Choroid plexus epithelial cell (primary cell): Measurements from ENCODE around the gene CIRBP.

Experiments used
- DNase-seq: peaks from one replicate; pipeline ENCODE4 v3.0.0-alpha.2; 2010; ENCODE audit warnings: low read depth
- H3K4me3 ChIP-seq: 2 replicates; pipeline ENCODE4 v1.5.1; 2011; ENCODE audit warnings: low read depth, mild to moderate bottlenecking, control low read depth, low read length, moderate library complexity
- TF ChIP-seq, protein P1 (sequence below): conservative IDR thresholded peaks from 2 replicates; pipeline ENCODE4 v1.5.1; 2011; ENCODE audit warnings: low read depth, mild to moderate bottlenecking, control low read depth, inconsistent platforms, low read length, moderate library complexity

CIRBP gene

DNA sequence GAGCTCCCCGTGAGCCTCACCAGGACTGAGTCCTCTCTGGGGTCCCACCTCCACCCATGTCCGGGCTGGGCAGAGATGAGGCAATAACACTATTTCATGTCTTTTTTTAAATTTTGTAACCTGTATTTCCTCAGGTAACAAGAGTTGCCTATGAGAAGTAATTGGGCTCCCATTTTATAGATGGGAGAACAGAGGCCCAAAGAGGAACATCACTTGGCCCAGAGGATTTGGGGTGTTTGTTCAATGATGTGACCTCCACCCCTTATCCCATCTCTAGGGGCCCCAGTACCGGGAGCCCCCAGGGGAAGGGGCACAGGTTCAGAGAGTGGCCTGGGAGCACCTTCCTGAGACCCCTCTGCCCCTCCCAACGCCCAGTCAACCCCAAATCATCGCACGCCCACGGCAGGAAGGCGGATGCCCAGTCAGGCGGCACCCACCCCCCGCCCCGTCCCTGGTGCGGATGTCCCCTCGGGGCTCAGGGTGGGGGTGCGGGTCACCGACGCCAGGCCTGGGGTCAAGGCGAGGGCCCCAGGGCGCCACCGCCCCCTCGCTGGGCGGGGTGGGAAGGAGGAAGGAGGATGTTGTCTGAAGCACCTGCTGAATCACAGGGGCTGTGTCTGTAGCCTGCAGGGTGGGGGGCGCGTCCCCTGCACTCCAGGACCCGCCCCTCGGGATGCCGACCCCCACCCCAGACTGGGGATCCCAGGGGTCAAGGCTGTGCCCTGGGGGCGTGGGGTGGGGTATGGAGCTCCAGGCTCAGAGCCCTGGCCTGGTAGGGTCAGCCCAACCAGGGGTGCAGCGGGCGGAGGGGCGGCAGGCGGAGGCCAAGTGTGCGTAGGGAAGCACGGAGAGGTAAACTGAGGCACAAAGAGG, 9.0 kb upstream of the CIRBP start:
- TF ChIP-seq, protein P1, sequence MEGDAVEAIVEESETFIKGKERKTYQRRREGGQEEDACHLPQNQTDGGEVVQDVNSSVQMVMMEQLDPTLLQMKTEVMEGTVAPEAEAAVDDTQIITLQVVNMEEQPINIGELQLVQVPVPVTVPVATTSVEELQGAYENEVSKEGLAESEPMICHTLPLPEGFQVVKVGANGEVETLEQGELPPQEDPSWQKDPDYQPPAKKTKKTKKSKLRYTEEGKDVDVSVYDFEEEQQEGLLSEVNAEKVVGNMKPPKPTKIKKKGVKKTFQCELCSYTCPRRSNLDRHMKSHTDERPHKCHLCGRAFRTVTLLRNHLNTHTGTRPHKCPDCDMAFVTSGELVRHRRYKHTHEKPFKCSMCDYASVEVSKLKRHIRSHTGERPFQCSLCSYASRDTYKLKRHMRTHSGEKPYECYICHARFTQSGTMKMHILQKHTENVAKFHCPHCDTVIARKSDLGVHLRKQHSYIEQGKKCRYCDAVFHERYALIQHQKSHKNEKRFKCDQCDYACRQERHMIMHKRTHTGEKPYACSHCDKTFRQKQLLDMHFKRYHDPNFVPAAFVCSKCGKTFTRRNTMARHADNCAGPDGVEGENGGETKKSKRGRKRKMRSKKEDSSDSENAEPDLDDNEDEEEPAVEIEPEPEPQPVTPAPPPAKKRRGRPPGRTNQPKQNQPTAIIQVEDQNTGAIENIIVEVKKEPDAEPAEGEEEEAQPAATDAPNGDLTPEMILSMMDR = no peak
- H3K4me3 ChIP-seq = peak overlapping the region; percentile 48
- DNase-seq = no peak

DNA sequence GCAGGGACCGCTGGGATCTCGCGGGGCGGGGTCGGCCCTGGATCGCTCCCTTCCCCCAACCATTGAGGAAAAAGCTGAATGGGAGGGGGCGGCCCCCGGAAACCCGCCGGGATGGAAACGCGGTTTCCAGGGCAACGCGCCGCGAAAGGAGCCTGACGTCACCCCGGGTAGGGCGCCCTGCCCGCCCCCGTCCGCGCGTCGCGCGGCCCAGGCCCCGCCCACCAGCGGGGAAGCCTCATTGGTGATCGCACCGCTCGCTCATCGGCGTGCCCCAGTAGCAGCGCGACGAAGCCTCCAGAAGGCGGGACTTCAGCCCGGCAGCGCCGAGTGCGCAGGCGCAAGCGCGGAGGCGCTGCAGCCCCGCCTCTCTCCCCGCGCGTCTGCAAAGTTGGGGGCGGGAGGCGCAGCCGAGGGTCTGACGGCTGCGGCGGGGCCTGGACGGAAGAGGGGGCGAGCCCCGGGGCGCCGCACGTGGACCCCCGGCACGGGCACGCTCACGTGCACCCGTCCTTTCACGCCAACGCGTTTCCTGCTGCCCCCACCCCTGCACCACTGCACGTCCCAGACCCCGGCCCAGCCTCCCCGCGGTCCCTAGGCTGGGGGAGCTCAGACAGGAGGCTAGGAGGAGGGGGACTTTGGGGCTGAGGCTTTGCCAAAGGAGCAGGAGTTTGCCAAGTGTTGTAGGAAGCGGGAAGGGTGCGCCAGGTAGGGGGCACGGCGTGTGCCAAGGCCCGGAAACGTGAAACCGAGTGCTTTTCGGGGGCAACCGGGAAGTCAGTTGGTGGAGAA, 8.2 kb upstream of the CIRBP start:
- peak; percentile 98 for DNase-seq
- TF ChIP-seq, protein P1 = no peak
- peak overlapping the region; percentile 69 for H3K4me3 ChIP-seq

DNA sequence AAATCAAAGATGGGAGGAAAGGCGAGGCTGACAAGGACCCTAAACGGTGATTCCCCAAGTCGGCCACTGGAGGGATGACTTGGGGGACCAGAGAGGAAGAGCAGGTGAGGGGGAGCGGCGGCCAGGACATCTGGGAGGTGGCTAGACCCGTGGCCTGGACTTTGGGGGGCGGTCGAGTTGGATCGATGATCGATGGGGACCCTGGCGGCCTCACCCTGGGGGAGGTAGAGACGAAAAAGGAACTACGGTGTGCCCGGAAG, 7.7 kb upstream of the CIRBP start:
- TF ChIP-seq, protein P1 = peak; percentile 14

DNA sequence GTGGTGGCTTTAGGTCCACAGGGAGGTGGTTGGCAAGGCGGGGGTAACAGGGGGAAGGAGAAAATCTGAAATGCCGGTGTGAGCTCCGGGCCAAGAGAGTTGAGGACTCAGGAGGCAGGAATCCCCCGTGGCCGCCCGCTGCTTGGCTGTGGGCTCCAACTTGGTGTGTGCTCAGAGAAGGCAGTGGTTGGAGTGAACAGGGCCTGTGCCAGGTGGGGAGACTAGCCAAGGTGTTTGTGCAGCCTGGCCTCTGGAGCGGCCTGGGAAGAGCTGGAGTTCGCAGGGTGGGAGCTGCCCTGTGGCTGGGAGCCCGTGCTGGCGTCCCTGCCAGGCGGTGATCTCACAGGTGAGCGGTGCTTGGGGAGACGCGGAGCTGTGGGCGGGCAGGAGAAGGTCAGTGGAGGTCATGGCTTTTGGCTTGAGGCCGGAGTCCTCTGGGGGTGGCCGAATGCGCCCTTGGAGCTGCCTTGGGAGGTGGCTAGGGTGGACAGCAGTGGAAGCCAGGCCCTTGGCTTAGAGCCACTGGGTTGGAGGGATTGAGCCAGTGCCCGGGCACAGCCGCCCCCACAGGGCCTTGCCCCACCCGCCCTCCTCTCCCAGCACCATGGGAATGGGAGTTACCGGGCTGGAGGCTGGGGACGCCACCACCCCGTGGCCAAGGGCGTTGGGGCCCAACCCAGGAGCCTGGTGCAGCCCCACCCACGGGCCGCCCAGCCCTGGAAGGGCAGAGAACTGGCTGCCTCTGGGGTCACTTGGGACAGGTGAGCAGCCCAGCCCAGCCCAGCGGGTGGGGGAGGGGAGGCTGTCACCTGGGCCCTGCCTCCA, 7.1 kb upstream of the CIRBP start:
- TF ChIP-seq, protein P1 = no peak
- DNase-seq = no peak
- H3K4me3 ChIP-seq = peak overlapping the region; percentile 69

More for the DNA sequence above, 7.7 kb upstream of the CIRBP start:
- DNase-seq = no peak
- H3K4me3 ChIP-seq = peak overlapping the region; percentile 69

DNA sequence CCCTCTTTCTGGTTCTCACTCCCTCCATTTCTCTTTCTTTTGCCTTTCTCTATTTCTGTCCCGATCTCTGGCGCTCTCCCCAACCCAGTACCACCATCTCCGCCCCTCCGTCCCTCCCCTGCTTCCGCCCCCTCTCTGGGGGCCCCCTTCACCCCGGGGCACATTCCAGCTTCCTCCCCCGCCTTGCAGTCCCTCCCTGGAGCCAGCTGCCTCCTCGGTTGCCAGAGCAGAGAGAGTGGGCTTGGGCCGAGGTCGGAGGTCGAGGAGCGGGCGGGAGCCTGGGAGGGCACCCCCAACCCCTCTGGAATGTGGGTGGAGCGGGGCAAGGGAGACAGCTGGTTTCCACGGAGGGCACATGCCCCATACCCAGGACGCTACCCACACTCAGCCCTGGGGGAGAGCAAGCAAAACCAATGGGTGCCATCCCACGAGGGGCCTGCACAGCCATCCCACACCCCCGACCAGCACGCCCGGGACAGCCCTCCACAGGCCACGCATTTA, 6.5 kb upstream of the CIRBP start:
- H3K4me3 ChIP-seq = no peak overlapping the region
- TF ChIP-seq, protein P1 = no peak
- DNase-seq = no peak

DNA sequence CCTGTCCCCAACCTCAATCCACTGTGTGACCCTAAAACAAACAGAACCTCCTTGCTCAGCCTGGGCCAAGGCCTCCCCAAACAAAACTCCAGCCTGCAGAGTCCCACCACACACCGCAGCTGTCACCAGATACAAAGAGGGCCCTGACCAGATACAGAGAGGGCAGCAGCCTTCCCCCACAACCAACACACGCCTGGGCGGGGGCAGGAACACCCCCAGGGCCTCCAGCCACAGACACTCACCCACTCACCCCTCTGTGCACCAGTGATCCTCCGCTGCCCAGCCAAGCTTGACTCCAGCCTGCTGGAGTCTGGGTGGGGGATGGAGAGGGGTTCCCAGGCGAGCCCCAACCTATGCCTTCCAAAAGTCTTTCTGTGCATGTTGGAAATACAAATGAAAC, 5.9 kb upstream of the CIRBP start:
- H3K4me3 ChIP-seq = no peak overlapping the region
- no peak for DNase-seq
- TF ChIP-seq, protein P1 = no peak
